Measurements from ENCODE around the gene ITGB3. TPM values are rescaled to one million over a fixed set of nuclear protein-coding genes. Genes with fewer than 3 reads are reported as not detected.
A peak's percentile ranks its signal among the peaks of the same experiment; 100 is the strongest.

Gene ITGB3
- total and polyA plus RNA-seq, 9 of the 15 experiments (the other 6 are each of a cell fraction or from before 2014, with no cell fraction given) = 0.08 to 2.6 (median 0.62) TPM; not detected in 1

DNA sequence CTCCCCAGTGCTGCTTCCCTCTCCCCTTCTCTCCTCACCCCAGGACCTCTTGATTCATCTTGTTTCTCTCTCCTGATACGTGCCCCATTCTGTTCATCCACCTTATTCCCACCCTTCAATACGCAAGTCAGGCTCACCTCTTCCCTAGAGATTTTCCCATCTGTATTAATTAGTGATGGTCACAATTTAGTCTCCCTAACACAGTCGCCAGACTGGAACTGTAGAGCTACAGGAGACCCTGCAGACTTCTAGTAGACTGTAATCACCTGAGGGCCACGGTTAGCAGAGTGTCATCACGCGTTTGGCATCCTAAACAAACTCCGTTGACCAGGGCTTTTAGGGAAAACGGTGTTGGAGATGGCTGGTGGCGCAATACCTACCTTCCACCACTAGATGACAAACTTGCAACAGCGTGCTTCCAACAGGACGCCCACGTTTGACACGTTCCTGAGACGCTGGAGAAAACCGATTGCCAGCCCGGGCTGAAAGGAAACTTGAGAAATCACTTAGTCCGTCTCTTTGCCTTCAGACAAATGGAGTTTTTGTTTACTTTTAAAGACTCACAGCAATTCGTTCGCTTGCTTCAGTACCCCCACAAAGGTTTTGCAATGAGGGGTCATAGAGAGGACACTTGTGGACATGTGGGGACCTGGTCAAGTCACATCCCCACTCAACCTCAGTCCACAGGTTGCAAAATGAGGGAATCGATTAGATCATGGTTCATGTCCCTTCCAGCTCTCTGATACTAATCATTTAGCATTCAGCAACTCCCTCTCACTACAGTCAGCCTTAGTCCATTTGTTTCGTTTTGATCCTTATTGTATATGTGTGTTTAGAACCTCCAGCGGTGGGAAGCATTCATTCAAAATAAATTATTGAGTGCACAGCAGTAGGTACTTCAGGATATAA lies 23.8 kb upstream of the ITGB3 start (continued):
- TF ChIP-seq, protein P1, sequence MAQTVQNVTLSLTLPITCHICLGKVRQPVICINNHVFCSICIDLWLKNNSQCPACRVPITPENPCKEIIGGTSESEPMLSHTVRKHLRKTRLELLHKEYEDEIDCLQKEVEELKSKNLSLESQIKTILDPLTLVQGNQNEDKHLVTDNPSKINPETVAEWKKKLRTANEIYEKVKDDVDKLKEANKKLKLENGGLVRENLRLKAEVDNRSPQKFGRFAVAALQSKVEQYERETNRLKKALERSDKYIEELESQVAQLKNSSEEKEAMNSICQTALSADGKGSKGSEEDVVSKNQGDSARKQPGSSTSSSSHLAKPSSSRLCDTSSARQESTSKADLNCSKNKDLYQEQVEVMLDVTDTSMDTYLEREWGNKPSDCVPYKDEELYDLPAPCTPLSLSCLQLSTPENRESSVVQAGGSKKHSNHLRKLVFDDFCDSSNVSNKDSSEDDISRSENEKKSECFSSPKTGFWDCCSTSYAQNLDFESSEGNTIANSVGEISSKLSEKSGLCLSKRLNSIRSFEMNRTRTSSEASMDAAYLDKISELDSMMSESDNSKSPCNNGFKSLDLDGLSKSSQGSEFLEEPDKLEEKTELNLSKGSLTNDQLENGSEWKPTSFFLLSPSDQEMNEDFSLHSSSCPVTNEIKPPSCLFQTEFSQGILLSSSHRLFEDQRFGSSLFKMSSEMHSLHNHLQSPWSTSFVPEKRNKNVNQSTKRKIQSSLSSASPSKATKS (CRISPR knock-in tag; IDR thresholded peaks at IDR 0.05) = no peak
- TF ChIP-seq NFIC (IDR thresholded peaks at IDR 0.05) (0 out of 2 replicates have a peak, but pooled peaks have one; percentile 5), RBM22 (IDR thresholded peaks at IDR 0.05; ENCODE audit: low read depth, low read length, poor library complexity, severe bottlenecking) (no peak), NCOR1 (IDR thresholded peaks at IDR 0.05) (peak; percentile 16; the same call in 1 of the 2 replicates), FOXK2 (conservative IDR thresholded peaks at IDR 0.05 in 1 of 2, IDR thresholded peaks at IDR 0.05 in 1 of 2; ENCODE audit: low read depth in 2 of 2) (peak; percentile 46; a peak in 2 of 4 replicates), YY1 (IDR thresholded peaks at IDR 0.05; ENCODE audit: borderline replicate concordance in 1 of 3, control insufficient read depth in 1 of 3, extremely low read depth in 1 of 3, insufficient read depth in 3 of 3, insufficient read length in 1 of 3, insufficient replicate concordance in 2 of 3, low read depth in 1 of 3, low read length in 2 of 3) (peak in 2 of 3 experiments; percentile 41 to 60), RB1 (IDR thresholded peaks at IDR 0.05; ENCODE audit: low read depth) (peak; percentile 69), MBD2 (IDR thresholded peaks at IDR 0.05; ENCODE audit: borderline replicate concordance, low read depth) (no peak), ZNF263 (CRISPR knock-in tag; IDR thresholded peaks at IDR 0.05; ENCODE audit: borderline replicate concordance) (peak; percentile 40; the same call in 1 of the 2 replicates), EP400 (IDR thresholded peaks at IDR 0.05) (peak; percentile 52), MAFF (IDR thresholded peaks at IDR 0.05; ENCODE audit: low read length) (peak; percentile 1; the same call in 1 of the 2 replicates), STAG1 (CRISPR knock-in tag; IDR thresholded peaks at IDR 0.05; ENCODE audit: borderline replicate concordance) (peak; percentile 63; the same call in 1 of the 2 replicates), ZFP36 (IDR thresholded peaks at IDR 0.05; ENCODE audit: low read depth, low read length, partially characterized antibody) (peak; percentile 7), KLF16 (IDR thresholded peaks at IDR 0.05) (peak; percentile 77)
- TF ChIP-seq, protein P2, sequence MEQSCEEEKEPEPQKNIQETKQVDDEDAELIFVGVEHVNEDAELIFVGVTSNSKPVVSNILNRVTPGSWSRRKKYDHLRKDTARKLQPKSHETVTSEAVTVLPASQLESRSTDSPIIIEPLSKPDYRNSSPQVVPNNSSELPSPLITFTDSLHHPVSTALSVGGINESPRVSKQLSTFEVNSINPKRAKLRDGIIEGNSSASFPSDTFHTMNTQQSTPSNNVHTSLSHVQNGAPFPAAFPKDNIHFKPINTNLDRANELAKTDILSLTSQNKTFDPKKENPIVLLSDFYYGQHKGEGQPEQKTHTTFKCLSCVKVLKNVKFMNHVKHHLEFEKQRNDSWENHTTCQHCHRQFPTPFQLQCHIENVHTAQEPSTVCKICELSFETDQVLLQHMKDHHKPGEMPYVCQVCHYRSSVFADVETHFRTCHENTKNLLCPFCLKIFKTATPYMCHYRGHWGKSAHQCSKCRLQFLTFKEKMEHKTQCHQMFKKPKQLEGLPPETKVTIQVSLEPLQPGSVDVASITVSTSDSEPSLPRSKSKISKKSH (CRISPR knock-in tag; IDR thresholded peaks at IDR 0.05) = no peak
- TF ChIP-seq, protein P3, sequence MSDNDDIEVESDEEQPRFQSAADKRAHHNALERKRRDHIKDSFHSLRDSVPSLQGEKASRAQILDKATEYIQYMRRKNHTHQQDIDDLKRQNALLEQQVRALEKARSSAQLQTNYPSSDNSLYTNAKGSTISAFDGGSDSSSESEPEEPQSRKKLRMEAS (CRISPR knock-in tag; IDR thresholded peaks at IDR 0.05) = peak; percentile 92
- TF ChIP-seq, protein P4, sequence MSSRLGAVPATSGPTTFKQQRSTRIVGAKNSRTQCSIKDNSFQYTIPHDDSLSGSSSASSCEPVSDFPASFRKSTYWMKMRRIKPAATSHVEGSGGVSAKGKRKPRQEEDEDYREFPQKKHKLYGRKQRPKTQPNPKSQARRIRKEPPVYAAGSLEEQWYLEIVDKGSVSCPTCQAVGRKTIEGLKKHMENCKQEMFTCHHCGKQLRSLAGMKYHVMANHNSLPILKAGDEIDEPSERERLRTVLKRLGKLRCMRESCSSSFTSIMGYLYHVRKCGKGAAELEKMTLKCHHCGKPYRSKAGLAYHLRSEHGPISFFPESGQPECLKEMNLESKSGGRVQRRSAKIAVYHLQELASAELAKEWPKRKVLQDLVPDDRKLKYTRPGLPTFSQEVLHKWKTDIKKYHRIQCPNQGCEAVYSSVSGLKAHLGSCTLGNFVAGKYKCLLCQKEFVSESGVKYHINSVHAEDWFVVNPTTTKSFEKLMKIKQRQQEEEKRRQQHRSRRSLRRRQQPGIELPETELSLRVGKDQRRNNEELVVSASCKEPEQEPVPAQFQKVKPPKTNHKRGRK (tag; IDR thresholded peaks at IDR 0.05) = 0 out of 2 replicates have a peak, but pooled peaks have one; percentile 25
